Measurements from ENCODE around the gene CXCR1. TPM values are rescaled to one million over a fixed set of nuclear protein-coding genes. Genes with fewer than 3 reads are reported as not detected.
"Not testable (repeated sequence)": the region's sequence is repeated elsewhere in the genome, so short reads cannot be mapped to it uniquely, and the experiment has no call there.

CXCR1 gene
- total RNA-seq, 1 donor from 2014 or later = not detected

- TF ChIP-seq, protein P1, sequence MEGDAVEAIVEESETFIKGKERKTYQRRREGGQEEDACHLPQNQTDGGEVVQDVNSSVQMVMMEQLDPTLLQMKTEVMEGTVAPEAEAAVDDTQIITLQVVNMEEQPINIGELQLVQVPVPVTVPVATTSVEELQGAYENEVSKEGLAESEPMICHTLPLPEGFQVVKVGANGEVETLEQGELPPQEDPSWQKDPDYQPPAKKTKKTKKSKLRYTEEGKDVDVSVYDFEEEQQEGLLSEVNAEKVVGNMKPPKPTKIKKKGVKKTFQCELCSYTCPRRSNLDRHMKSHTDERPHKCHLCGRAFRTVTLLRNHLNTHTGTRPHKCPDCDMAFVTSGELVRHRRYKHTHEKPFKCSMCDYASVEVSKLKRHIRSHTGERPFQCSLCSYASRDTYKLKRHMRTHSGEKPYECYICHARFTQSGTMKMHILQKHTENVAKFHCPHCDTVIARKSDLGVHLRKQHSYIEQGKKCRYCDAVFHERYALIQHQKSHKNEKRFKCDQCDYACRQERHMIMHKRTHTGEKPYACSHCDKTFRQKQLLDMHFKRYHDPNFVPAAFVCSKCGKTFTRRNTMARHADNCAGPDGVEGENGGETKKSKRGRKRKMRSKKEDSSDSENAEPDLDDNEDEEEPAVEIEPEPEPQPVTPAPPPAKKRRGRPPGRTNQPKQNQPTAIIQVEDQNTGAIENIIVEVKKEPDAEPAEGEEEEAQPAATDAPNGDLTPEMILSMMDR (conservative IDR thresholded peaks at IDR 0.05; ENCODE audit: low read depth, low read length) = no peak
- H3K4me3 ChIP-seq (ENCODE audit: low read depth, low read length) = no peak overlapping the region
- DNase-seq (ENCODE audit: low read depth) = no peak
These were observed 37.8 kb downstream of the CXCR1 start for GRCh38 chr2:218128781-218129457.

DNA sequence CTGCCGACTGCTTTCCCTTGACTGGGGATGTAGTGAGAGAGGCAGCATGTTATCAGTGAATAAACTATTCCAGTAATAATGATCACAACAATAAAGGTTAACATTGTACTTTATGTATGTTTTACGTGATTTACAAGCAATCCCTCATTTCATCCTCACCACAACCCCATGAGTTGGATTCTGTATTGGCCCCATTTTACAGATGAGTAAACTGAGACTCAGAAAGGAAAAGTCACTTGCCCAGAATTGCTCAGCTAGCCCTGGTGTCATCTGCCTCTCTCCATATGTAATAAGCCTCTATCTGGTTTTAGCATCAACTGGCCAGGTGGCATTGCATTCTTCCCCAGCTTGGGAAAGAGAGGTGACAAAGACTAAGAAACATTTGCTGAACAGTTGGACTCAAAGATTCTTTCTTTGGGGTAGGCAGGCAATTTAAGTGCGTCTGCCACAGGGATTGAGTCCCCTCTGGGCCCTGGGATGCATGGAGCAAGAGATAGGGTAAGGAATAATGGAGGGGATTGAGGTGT is 38.8 kb downstream of the CXCR1 start:
- no peak overlapping the region for H3K4me3 ChIP-seq (ENCODE audit: low read depth, low read length)
- DNase-seq (ENCODE audit: low read depth) = no peak
- TF ChIP-seq, protein P1 (conservative IDR thresholded peaks at IDR 0.05; ENCODE audit: low read depth, low read length) = no peak

DNA sequence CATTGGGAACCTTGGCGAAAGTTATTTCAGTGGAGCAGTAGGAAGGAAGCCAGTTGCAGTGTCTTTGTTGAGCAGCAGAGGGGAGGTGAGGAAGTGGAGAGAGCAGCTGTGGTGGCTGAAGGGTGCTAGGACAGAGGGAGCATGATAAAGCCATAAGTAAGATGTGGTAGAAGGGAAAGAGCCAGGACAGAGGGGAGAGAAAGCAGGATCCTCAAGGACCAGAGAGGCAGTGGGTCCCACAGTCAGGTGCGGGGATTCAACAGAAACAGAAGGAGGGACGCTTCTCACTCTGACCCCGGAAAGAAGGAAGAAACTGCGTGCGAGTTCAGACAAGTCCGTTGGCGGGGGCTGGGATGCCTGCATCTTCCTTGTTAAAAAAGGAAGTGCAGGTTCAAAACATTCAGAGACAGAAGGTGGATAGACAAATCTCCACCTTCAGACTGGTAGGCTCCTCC is 41.1 kb downstream of the CXCR1 start, which contains the start of gene CXCR2:
TSS of gene CXCR2 (plus strand) at position 403 of the 455 bp plus-strand sequence. CDS start 8,774 bp downstream, outside the sequence.
- TF ChIP-seq, protein P1 (conservative IDR thresholded peaks at IDR 0.05; ENCODE audit: low read depth, low read length) = no peak
- no peak within 1 kb of the TSS for H3K4me3 ChIP-seq (ENCODE audit: low read depth, low read length)
- no peak for DNase-seq (ENCODE audit: low read depth)

DNA sequence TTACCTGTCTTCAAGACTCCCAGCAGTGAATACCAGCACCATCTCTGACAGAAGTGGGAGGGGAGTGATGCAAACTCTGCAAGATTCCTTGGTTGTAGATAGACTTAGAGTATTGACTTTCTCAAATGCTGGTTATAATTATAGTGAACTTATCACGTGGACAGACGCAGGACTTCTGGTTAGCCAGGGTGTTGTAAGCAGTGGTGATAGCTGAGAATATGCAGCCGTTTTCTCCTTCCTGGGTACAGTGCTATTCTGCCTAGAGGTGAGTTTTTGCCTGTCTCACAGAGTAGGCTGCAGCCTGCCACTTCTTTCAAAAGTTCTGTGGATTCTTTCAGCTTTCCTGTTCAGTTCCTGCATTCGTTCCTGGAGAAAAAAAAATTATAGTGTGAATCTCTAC is 41.7 kb downstream of the CXCR1 start:
- no peak for DNase-seq (ENCODE audit: low read depth)
- TF ChIP-seq, protein P1 (conservative IDR thresholded peaks at IDR 0.05; ENCODE audit: low read depth, low read length) = no peak

DNA sequence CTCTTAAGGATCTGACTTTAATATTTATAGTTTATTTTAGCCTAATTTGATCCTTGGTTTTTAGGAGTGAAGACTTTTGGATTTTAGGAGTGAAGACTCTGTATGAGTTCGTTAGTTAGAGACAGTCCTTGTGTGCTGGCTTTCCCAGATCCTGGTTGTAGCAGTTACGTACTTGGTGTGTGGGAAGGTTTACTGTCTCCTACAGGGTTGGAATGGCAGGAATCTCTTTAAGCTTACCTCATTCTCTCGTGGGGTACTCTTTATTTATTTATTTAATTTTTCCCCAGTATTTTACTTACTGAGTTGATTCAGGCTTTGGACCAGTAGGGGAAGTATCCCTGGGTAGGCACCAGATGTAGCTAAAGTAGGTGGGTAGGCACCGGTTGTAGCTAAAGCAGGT is 42.8 kb downstream of the CXCR1 start:
- no peak for DNase-seq (ENCODE audit: low read depth)
- TF ChIP-seq, protein P1 (conservative IDR thresholded peaks at IDR 0.05; ENCODE audit: low read depth, low read length) = no peak
- H3K4me3 ChIP-seq (ENCODE audit: low read depth, low read length) = no peak overlapping the region

More for the DNA sequence above, 41.7 kb downstream of the CXCR1 start:
- no peak overlapping the region for H3K4me3 ChIP-seq (ENCODE audit: low read depth, low read length)

DNA sequence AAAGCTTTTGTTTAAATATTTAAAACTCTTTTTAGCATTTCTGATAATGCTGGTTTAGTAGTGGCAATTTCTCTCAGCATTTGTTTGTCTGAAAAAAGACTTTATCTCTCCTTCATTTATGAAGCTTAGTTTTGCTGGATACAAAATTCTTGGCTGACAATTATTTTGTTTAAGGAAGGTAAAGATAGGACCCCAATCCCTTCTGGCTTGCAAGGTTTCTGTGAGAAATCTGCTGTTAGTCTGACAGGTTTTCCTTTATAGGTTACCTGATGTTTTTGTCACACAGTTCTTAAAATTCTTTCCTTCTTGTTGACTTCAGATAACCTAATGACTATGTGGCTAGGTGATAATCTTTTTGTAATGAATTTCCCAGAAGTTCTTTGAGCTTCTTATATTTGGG is 44.5 kb downstream of the CXCR1 start:
- not testable (repeated sequence) for H3K4me3 ChIP-seq (ENCODE audit: low read depth, low read length); DNase-seq (ENCODE audit: low read depth)

DNA sequence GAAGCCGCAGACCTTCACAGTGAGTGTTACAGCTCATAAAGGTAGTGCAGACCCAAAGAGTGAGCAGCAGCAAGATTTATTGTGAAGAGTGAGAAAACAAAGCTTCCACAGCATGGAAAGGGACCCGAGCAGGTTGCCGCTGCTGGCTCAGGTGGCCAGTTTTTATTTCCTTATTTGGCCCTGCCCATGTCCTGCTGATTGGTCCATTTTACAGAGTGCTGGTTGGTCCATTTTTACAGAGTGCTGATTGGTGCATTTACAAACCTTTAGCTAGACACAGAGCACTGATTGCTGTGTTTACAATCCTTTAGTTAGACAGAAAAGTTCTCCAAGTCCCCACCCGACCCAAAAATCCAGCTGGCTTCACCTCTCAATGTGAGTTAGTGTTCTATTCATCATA is 45.0 kb downstream of the CXCR1 start:
- DNase-seq (ENCODE audit: low read depth); H3K4me3 ChIP-seq (ENCODE audit: low read depth, low read length): not testable (repeated sequence)

Other genes starting within 250 kb of the CXCR1 start
- 4.3 and 25.1 TPM in 2 replicates for gene TNS1, start 164.0 kb downstream of the CXCR1 start, total RNA-seq
- gene RUFY4, start 97.7 kb downstream of the CXCR1 start, total RNA-seq = not detected in 2 replicates
- not detected in 2 replicates for gene CXCR2, start 40.9 kb downstream of the CXCR1 start, total RNA-seq
- gene ARPC2, start 50.2 kb upstream of the CXCR1 start, total RNA-seq = 458 and 717 TPM in 2 replicates
- gene GPBAR1, start 94.1 kb upstream of the CXCR1 start, total RNA-seq = 1.0 and 2.3 TPM in 2 replicates
- 119 and 173 TPM in 2 replicates for gene AAMP, start 103.2 kb upstream of the CXCR1 start, total RNA-seq
- gene PNKD, start 103.6 kb upstream of the CXCR1 start, total RNA-seq = 53.3 and 55.3 TPM in 2 replicates
- gene TMBIM1, start 125.5 kb upstream of the CXCR1 start, total RNA-seq = 109 and 165 TPM in 2 replicates
- not detected in 2 replicates for gene CATIP, start 189.9 kb upstream of the CXCR1 start, total RNA-seq
- 0.22 TPM in 1 of 2 replicates, not detected in the other for gene SLC11A1, start 215.3 kb upstream of the CXCR1 start, total RNA-seq
- 49.0 and 65.5 TPM in 2 replicates for gene CTDSP1, start 232.9 kb upstream of the CXCR1 start, total RNA-seq